OCI-LY1 (cell line): ENCODE data around the gene C17orf67.

Experiments used
- H2AFZ ChIP-seq: fragments of 200-600 bp; sonication (generic), shearing (Covaris generic); 2 replicates; pipeline ENCODE4 v1.6.0; 2014; ENCODE audit warnings: antibody characterized with exemption, mild to moderate bottlenecking, low read length
- H3F3A ChIP-seq: fragments of 200-600 bp; sonication (generic), shearing (Covaris generic); 2 replicates; pipeline ENCODE4 v1.6.0; 2014; ENCODE audit warnings: mild to moderate bottlenecking, antibody characterized with exemption, low read length, moderate library complexity; ENCODE audit not compliant: insufficient read depth
- H3K27ac ChIP-seq: fragments of 200-600 bp; sonication (generic); 2 replicates; pipeline ENCODE4 v1.5.1; 2014; ENCODE audit warnings: low read length, mixed run types, mild to moderate bottlenecking, low read depth; ENCODE audit not compliant: poor library complexity, severe bottlenecking
- H3K27me3 ChIP-seq: fragments of 200-600 bp; sonication (generic); 2 replicates; pipeline ENCODE4 v1.6.0; 2014; ENCODE audit warnings: antibody characterized with exemption, mild to moderate bottlenecking, low read length, moderate library complexity; ENCODE audit not compliant: insufficient read depth
- H3K36me3 ChIP-seq: fragments of 200-600 bp; sonication (generic); 2 replicates; pipeline ENCODE4 v1.6.1; 2014; ENCODE audit warnings: mild to moderate bottlenecking, antibody characterized with exemption, low read length, moderate library complexity, mixed read lengths; ENCODE audit not compliant: insufficient read depth
- H3K4me1 ChIP-seq: fragments of 200-600 bp; sonication (generic); 2 replicates; pipeline ENCODE4 v1.5.1; 2014; ENCODE audit warnings: mild to moderate bottlenecking, low read length, moderate library complexity; ENCODE audit not compliant: insufficient read depth, severe bottlenecking
- H3K4me2 ChIP-seq: fragments of 200-600 bp; sonication (generic), shearing (Covaris generic); 2 replicates; pipeline ENCODE4 v1.6.1; 2014; ENCODE audit warnings: low read length
- H3K4me3 ChIP-seq: fragments of 200-600 bp; sonication (generic); 2 replicates; pipeline ENCODE4 v1.5.1; 2014; ENCODE audit warnings: low read length, low read depth, mild to moderate bottlenecking, mixed read lengths; ENCODE audit not compliant: poor library complexity, severe bottlenecking
- H3K79me2 ChIP-seq: fragments of 200-600 bp; shearing (Covaris generic); 2 replicates; pipeline ENCODE4 v1.6.1; 2016; ENCODE audit warnings: mixed run types, low read length, mixed read lengths; ENCODE audit not compliant: insufficient read depth
- H3K9ac ChIP-seq: fragments of 200-600 bp; sonication (generic), shearing (Covaris generic); 2 replicates; pipeline ENCODE4 v1.6.1; 2014; ENCODE audit warnings: mild to moderate bottlenecking, low read length, mixed read lengths
- H3K9me2 ChIP-seq: fragments of 200-600 bp; sonication (generic), shearing (Covaris generic); 2 replicates; pipeline ENCODE4 v1.6.1; 2014; ENCODE audit warnings: low read depth, mild to moderate bottlenecking, low read length, mixed read lengths
- H3K9me3 ChIP-seq: fragments of 200-600 bp; shearing (Covaris generic); 2 replicates; pipeline ENCODE4 v1.6.1; 2014; ENCODE audit warnings: low read length, mixed read lengths
- H4K20me1 ChIP-seq: fragments of 200-600 bp; sonication (generic), shearing (Covaris generic); 2 replicates; pipeline ENCODE4 v1.6.0; 2016; ENCODE audit warnings: mild to moderate bottlenecking, low read length; ENCODE audit not compliant: insufficient read depth
- EZH2 ChIP-seq: fragments of 200-600 bp; sonication (generic), shearing (Covaris generic); IDR thresholded peaks from 2 replicates; pipeline ENCODE4 v1.8.0; 2017; ENCODE audit warnings: borderline replicate concordance, mixed run types, mild to moderate bottlenecking, antibody characterized with exemption, low read length, moderate library complexity, mixed read lengths
- TF ChIP-seq, protein P1 (sequence below): fragments of 200-600 bp; sonication (generic), shearing (Covaris generic); IDR thresholded peaks from 2 replicates; pipeline ENCODE4 v1.5.1; 2017; ENCODE audit warnings: mild to moderate bottlenecking, antibody characterized with exemption, low read length, moderate library complexity, mixed read lengths

Gene C17orf67

DNA sequence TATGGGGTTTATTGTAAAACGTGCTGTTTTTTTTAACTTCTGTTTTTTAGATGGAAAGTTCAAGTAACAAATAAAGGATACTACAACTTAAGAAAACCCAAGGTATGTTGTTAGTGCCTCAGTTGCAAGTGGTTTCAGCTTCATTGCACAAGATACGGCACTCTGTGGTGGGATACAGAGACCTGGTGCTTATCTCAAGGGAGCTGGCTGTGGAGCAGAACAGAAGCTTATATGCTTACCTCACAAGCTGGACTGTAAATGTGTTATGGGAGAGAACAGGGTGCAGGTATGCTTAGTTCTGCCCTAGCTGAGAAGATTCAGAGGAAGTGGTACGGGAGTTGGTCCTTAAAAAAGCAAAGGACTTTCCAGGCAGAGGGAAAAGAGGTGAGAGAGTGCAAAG is 15.4 kb upstream of the C17orf67 start:
- no peaks in the 10 kb centered on the region for H3K79me2 ChIP-seq
- H3F3A ChIP-seq: no peaks in the 10 kb centered on the region
- peaks cover 76% of the 10 kb centered on the region for H3K36me3 ChIP-seq
- no peaks in the 10 kb centered on the region for H3K9me3 ChIP-seq
- H2AFZ ChIP-seq: no peak overlapping the region
- H3K4me3 ChIP-seq: no peak overlapping the region
- no peak for TF ChIP-seq EZH2
- TF ChIP-seq, protein P1, sequence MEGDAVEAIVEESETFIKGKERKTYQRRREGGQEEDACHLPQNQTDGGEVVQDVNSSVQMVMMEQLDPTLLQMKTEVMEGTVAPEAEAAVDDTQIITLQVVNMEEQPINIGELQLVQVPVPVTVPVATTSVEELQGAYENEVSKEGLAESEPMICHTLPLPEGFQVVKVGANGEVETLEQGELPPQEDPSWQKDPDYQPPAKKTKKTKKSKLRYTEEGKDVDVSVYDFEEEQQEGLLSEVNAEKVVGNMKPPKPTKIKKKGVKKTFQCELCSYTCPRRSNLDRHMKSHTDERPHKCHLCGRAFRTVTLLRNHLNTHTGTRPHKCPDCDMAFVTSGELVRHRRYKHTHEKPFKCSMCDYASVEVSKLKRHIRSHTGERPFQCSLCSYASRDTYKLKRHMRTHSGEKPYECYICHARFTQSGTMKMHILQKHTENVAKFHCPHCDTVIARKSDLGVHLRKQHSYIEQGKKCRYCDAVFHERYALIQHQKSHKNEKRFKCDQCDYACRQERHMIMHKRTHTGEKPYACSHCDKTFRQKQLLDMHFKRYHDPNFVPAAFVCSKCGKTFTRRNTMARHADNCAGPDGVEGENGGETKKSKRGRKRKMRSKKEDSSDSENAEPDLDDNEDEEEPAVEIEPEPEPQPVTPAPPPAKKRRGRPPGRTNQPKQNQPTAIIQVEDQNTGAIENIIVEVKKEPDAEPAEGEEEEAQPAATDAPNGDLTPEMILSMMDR: no peak
- no peak overlapping the region for H3K9ac ChIP-seq
- H3K4me2 ChIP-seq: no peak overlapping the region
- H4K20me1 ChIP-seq: no peaks in the 10 kb centered on the region
- no peaks in the 10 kb centered on the region for H3K27me3 ChIP-seq
- no peaks in the 10 kb centered on the region for H3K9me2 ChIP-seq
- peaks cover 10% of the 10 kb centered on the region for H3K4me1 ChIP-seq
- H3K27ac ChIP-seq: no peak overlapping the region

DNA sequence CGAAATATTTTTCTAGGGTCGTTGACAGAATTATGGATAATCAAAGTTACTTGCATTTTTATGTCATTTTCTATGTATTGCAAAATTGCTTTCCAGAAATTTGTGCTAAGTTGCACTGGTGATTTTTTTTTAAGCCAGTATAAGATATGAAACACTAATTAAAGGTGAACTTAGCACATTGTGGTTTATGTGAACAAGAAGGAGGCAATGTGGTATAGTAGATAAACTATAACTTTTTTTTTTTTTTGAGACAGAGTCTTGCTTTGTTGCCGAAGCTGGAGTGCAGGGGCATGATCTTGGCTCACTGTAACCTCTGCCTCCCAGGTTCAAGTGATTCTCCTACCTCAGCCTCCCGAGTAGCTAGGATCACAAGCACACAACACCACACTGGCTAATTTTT is 13.4 kb upstream of the C17orf67 start:
- Histone ChIP-seq H3K9me3 (no peaks in the 10 kb centered on the region), H3K36me3 (peaks cover 61% of the 10 kb centered on the region; the same call in 1 of the 2 replicates), H3K9ac (no peak overlapping the region), H3K79me2 (no peaks in the 10 kb centered on the region), H3K27ac (no peak overlapping the region), H2AFZ (no peak overlapping the region), H3K4me3 (no peak overlapping the region), H3F3A (no peaks in the 10 kb centered on the region), H4K20me1 (no peaks in the 10 kb centered on the region), H3K4me2 (no peak overlapping the region), H3K4me1 (peaks cover 10% of the 10 kb centered on the region), H3K9me2 (no peaks in the 10 kb centered on the region), H3K27me3 (no peaks in the 10 kb centered on the region)
- TF ChIP-seq, protein P1: no peak
- TF ChIP-seq EZH2: no peak

DNA sequence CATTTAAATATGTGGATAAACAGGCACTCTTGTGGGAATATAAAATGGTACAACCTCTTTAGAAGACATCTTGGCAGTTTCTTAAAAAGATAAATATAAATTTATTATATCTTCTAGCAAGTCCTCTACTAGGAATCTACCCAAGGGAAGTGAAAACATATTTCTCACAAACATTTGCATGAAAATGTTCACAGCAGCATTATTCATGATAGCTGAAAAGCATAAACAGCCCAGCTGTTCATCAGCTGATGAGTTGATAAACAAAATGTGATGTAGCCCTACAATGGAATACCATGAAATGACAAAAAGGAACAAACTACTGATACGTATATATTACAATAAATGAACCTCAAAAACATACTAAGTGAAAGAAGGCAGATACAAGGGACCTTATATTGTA is 12.2 kb upstream of the C17orf67 start:
- Histone ChIP-seq H3K36me3 (peaks cover 54% of the 10 kb centered on the region), H3K9me2 (no peaks in the 10 kb centered on the region), H3K4me1 (peaks cover 9% of the 10 kb centered on the region), H3K27ac (no peak overlapping the region), H3K9ac (no peak overlapping the region), H3K9me3 (no peaks in the 10 kb centered on the region), H3K4me2 (no peak overlapping the region), H3K27me3 (no peaks in the 10 kb centered on the region), H2AFZ (no peak overlapping the region), H3K4me3 (no peak overlapping the region), H4K20me1 (no peaks in the 10 kb centered on the region), H3K79me2 (no peaks in the 10 kb centered on the region), H3F3A (no peaks in the 10 kb centered on the region)
- TF ChIP-seq EZH2: no peak
- TF ChIP-seq, protein P1: no peak
